GM23338 (cell line): Measurements from ENCODE around the gene FUT3. TPM values are rescaled to one million over a fixed set of nuclear protein-coding genes. Genes with fewer than 3 reads are reported as not detected.
"Not testable (repeated sequence)": the region's sequence is repeated elsewhere in the genome, so short reads cannot be mapped to it uniquely, and the experiment has no call there.

Experiments
- ATAC-seq: fragments of 200-7000 bp; cut with Tn5 transposase; 3 replicates; pipeline ENCODE4 v1.9.1; 2020
- DNase-seq: peaks from one replicate; pipeline ENCODE4 v3.0.0-alpha.2; 2015; ENCODE audit warnings: low spot score
- H2AFZ ChIP-seq: fragments of 200-600 bp; sonication (generic); 2 replicates; pipeline ENCODE4 v1.8.0; 2016; ENCODE audit warnings: antibody characterized with exemption, mild to moderate bottlenecking, moderate library complexity
- H3F3A ChIP-seq: fragments of 200-600 bp; sonication (generic); replicated peaks from 2 replicates; pipeline ENCODE4 v1.8.0; 2017; ENCODE audit warnings: antibody characterized with exemption, mixed run types, low read depth
- H3K27ac ChIP-seq: fragments of 200-600 bp; sonication (generic); 2 replicates; pipeline ENCODE4 v1.6.1; 2016; ENCODE audit warnings: low read depth
- H3K27me3 ChIP-seq: fragments of 200-600 bp; sonication (generic); 2 replicates; pipeline ENCODE4 v1.8.0; 2016; ENCODE audit warnings: mild to moderate bottlenecking, mixed run types, moderate library complexity; ENCODE audit not compliant: insufficient read depth
- H3K36me3 ChIP-seq: fragments of 200-600 bp; sonication (generic); 2 replicates; pipeline ENCODE4 v1.8.0; 2016; ENCODE audit warnings: mild to moderate bottlenecking; ENCODE audit not compliant: insufficient read depth
- H3K4me1 ChIP-seq: fragments of 200-600 bp; sonication (generic); 2 replicates; pipeline ENCODE4 v1.8.0; 2016; ENCODE audit warnings: mild to moderate bottlenecking, moderate library complexity; ENCODE audit not compliant: insufficient read depth
- H3K4me2 ChIP-seq: fragments of 200-600 bp; sonication (generic); 2 replicates; pipeline ENCODE4 v1.7.1; 2017; ENCODE audit warnings: mixed run types
- H3K4me3 ChIP-seq: fragments of 200-600 bp; sonication (generic); 2 replicates; pipeline ENCODE4 v1.6.1; 2016; ENCODE audit warnings: mixed run types
- H3K79me2 ChIP-seq: fragments of 200-600 bp; sonication (generic); replicated peaks from 2 replicates; pipeline ENCODE4 v1.8.0; 2017; ENCODE audit warnings: mild to moderate bottlenecking; ENCODE audit not compliant: insufficient read depth
- H3K9me2 ChIP-seq: fragments of 200-600 bp; sonication (generic); 2 replicates; pipeline ENCODE4 v1.8.0; 2017; ENCODE audit not compliant: insufficient read depth
- H4K20me1 ChIP-seq: fragments of 200-600 bp; sonication (generic); replicated peaks from 2 replicates; pipeline ENCODE4 v1.8.0; 2017; ENCODE audit warnings: mild to moderate bottlenecking; ENCODE audit not compliant: insufficient read depth
- H3K27ac Mint-ChIP-seq: 2 replicates; pipeline ENCODE4 v1.8.0; 2020; ENCODE audit warnings: inconsistent platforms, mild to moderate bottlenecking, moderate library complexity, mixed read lengths
- H3K27me3 Mint-ChIP-seq: 3 replicates; pipeline ENCODE4 v1.8.0; 2022; ENCODE audit warnings: low read depth, mild to moderate bottlenecking, moderate library complexity, mixed read lengths, inconsistent platforms; ENCODE audit not compliant: insufficient read depth, poor library complexity
- H3K36me3 Mint-ChIP-seq: 3 replicates; pipeline ENCODE4 v1.8.0; 2021; ENCODE audit warnings: low read depth, mild to moderate bottlenecking, inconsistent platforms, moderate library complexity, mixed read lengths
- H3K4me1 Mint-ChIP-seq: 3 replicates; pipeline ENCODE4 v1.8.0; 2020; ENCODE audit warnings: mild to moderate bottlenecking, inconsistent platforms, mixed read lengths
- H3K4me3 Mint-ChIP-seq: 3 replicates; pipeline ENCODE4 v1.8.0; 2021; ENCODE audit warnings: moderate library complexity, mild to moderate bottlenecking, inconsistent platforms, mixed read lengths
- H3K9me3 Mint-ChIP-seq: 3 replicates; pipeline ENCODE4 v1.8.0; 2020; ENCODE audit warnings: moderate library complexity, mild to moderate bottlenecking, inconsistent platforms, mixed read lengths
- CREB1 ChIP-seq: fragments of 250-450 bp; sonication (Bioruptor Pico); IDR thresholded peaks from 2 replicates; pipeline ENCODE4 v1.5.0; 2020; ENCODE audit warnings: low read depth, mild to moderate bottlenecking, moderate library complexity
- ETS1 ChIP-seq: IDR thresholded peaks from 2 replicates; pipeline ENCODE4 v1.6.1; 2016; ENCODE audit warnings: antibody characterized with exemption
- EZH2 ChIP-seq: fragments of 200-600 bp; sonication (generic); IDR thresholded peaks from one replicate; pipeline ENCODE4 v1.8.0; 2017; ENCODE audit warnings: antibody characterized with exemption, mild to moderate bottlenecking, low read depth; ENCODE audit not compliant: unreplicated experiment
- NANOG ChIP-seq: IDR thresholded peaks from 2 replicates; pipeline ENCODE4 v1.6.1; 2016; ENCODE audit warnings: antibody characterized with exemption, borderline replicate concordance
- POLR2AphosphoS5 ChIP-seq: IDR thresholded peaks from 2 replicates; pipeline ENCODE4 v1.6.1; 2016; ENCODE audit warnings: antibody characterized with exemption, low read depth
- ZNF114 ChIP-seq: fragments of 250-450 bp; sonication (Bioruptor Pico); IDR thresholded peaks from 2 replicates; pipeline ENCODE4 v1.5.0; 2020; ENCODE audit warnings: mild to moderate bottlenecking, moderate library complexity
- ZNF331 ChIP-seq: fragments of 250-450 bp; sonication (Bioruptor Pico); IDR thresholded peaks from 2 replicates; pipeline ENCODE4 v1.5.0; 2020; ENCODE audit warnings: low read depth, mild to moderate bottlenecking, moderate library complexity
- polyA plus RNA-seq: library from polyadenylated mRNA; unstranded; fragments of >200 nt; fragmentation: Nextera tagmentation; extraction: Ambion mirVana; gene quantifications from 2 replicates; pipeline ENCODE4 v1.2.1, GENCODE V29; 2016
- total RNA-seq: library from RNA; depleted of rRNA; stranded (reverse); fragments of >200 nt; shearing (Covaris generic); gene quantifications from 2 replicates; pipeline ENCODE4 v1.2.3, GENCODE V29; 2014

The FUT3 gene
- total and polyA plus RNA-seq, 2 experiments from 2014 or later: 0.45 TPM; not detected in 1

- H4K20me1 ChIP-seq: no peaks in the 10 kb centered on the region
- no peak overlapping the region for H3K27ac ChIP-seq
- TF ChIP-seq ETS1 (no peak), EZH2 (no peak), ZNF331 (CRISPR knock-in tag) (no peak), POLR2AphosphoS5 (no peak), NANOG (no peak), ZNF114 (CRISPR knock-in tag) (no peak), CREB1 (CRISPR knock-in tag) (no peak)
- no peaks in the 10 kb centered on the region for H3K79me2 ChIP-seq
- no peaks in the 10 kb centered on the region for H3K4me1 ChIP-seq
- H3K27ac Mint-ChIP-seq: no peak overlapping the region
- H3K4me1 Mint-ChIP-seq: no peaks in the 10 kb centered on the region
- H3K27me3 ChIP-seq: no peaks in the 10 kb centered on the region
- H3K4me2 ChIP-seq: no peak overlapping the region
- no peak for DNase-seq
- H3K9me2 ChIP-seq: no peaks in the 10 kb centered on the region
- no peaks in the 10 kb centered on the region for H3K36me3 ChIP-seq
- H3K27me3 Mint-ChIP-seq: peaks cover 9% of the 10 kb centered on the region
- no peaks in the 10 kb centered on the region for H3K9me3 Mint-ChIP-seq
- H3K36me3 Mint-ChIP-seq: no peaks in the 10 kb centered on the region
- no peak overlapping the region for H2AFZ ChIP-seq
- no peak for ATAC-seq
- H3K4me3 Mint-ChIP-seq: no peak overlapping the region
- H3F3A ChIP-seq: no peaks in the 10 kb centered on the region
- H3K4me3 ChIP-seq: no peak overlapping the region
Observed at GRCh38 chr19:5857203-5858081, 6.2 kb upstream of the FUT3 start.

GRCh38 chr19:5855151-5855550 lies 3.9 kb upstream of the FUT3 start:
- H3K4me3 Mint-ChIP-seq, H3K79me2 ChIP-seq, H3F3A ChIP-seq, H3K4me1 ChIP-seq, H3K9me3 Mint-ChIP-seq, H3K36me3 Mint-ChIP-seq, H3K4me1 Mint-ChIP-seq, H3K9me2 ChIP-seq, H3K4me2 ChIP-seq, H2AFZ ChIP-seq, H3K27ac Mint-ChIP-seq, DNase-seq, H3K4me3 ChIP-seq, H3K36me3 ChIP-seq, H3K27me3 ChIP-seq, H4K20me1 ChIP-seq, H3K27ac ChIP-seq, H3K27me3 Mint-ChIP-seq, ATAC-seq: not testable (repeated sequence)

GRCh38 chr19:5854121-5854520 lies 2.9 kb upstream of the FUT3 start:
- not testable (repeated sequence) for H3K27ac ChIP-seq, ATAC-seq, H3K36me3 ChIP-seq, H3K4me3 ChIP-seq, H3F3A ChIP-seq, H3K4me1 Mint-ChIP-seq, H3K9me3 Mint-ChIP-seq, H3K27me3 ChIP-seq, H3K4me2 ChIP-seq, H2AFZ ChIP-seq, H3K36me3 Mint-ChIP-seq, H3K79me2 ChIP-seq, H3K27ac Mint-ChIP-seq, DNase-seq, H3K4me1 ChIP-seq, H4K20me1 ChIP-seq, H3K27me3 Mint-ChIP-seq, H3K4me3 Mint-ChIP-seq, H3K9me2 ChIP-seq
